GM12872 (cell line): ENCODE results near the gene CTBS.
A peak's percentile ranks its signal among the peaks of the same experiment; 100 is the strongest.

ENCODE experiments used
- TF ChIP-seq, protein P1 (sequence below): IDR thresholded peaks from 3 replicates; pipeline ENCODE4 v1.5.1; 2011; ENCODE audit warnings: low read depth, mild to moderate bottlenecking, low read length, moderate library complexity; ENCODE audit not compliant: insufficient read depth

Gene CTBS

DNA sequence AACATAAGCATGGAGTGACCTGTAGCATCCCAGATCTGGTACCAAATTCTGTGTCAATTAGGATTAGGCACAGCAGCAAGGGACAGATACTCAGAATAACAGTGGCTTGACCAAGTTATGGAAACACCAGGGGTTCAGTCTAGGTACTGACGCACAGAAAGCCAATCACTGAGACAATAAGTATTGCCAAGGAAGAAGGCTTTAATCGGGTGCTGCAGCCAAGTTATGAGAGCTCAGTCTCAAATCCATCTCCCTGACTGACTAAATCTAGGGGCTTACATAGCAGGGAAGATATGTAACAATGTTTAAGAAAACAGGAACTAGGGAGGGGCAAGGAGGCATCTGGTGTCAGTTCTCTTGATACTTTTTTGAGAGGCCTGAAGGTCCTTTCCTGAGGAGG is 39.6 kb upstream of the CTBS start:
- TF ChIP-seq, protein P1, sequence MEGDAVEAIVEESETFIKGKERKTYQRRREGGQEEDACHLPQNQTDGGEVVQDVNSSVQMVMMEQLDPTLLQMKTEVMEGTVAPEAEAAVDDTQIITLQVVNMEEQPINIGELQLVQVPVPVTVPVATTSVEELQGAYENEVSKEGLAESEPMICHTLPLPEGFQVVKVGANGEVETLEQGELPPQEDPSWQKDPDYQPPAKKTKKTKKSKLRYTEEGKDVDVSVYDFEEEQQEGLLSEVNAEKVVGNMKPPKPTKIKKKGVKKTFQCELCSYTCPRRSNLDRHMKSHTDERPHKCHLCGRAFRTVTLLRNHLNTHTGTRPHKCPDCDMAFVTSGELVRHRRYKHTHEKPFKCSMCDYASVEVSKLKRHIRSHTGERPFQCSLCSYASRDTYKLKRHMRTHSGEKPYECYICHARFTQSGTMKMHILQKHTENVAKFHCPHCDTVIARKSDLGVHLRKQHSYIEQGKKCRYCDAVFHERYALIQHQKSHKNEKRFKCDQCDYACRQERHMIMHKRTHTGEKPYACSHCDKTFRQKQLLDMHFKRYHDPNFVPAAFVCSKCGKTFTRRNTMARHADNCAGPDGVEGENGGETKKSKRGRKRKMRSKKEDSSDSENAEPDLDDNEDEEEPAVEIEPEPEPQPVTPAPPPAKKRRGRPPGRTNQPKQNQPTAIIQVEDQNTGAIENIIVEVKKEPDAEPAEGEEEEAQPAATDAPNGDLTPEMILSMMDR = no peak

DNA sequence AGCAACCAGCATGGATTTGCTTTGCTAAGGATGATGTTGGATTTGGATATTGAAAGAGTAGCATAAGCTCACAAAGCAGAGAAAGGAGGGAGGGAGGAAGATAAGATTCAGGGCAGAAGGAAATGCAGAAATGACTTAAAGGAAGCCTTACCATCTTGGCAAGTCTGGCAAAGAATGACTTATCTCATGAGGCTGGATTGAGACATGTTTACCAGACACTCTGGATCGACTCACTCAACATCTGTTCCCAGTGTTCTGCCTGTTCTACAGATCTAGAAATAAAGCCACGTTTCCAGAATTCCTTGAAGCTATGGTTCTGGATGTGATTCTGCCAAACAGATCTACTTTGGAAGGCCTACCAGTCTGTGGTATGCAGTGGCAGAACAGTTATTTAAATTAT is 38.8 kb upstream of the CTBS start:
- TF ChIP-seq, protein P1 = no peak

DNA sequence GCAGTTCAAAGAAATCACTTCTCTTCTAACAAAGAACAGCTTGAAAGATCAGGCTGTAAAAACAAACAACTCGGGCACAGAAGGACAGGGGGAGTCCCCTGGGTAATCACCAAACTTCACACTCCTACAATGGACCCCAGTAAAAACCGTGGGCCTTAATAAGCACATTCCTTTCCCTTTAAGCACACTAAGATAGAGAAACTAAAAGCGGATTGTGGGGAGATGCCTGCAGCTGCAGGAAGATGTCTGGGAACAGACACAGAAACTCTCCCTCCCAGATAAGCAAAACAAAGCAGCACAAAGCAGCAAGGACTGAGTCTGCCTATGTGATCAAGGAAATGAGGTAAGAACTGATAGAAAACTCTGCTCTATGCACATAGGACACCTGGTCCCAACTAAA is 37.6 kb upstream of the CTBS start:
- TF ChIP-seq, protein P1 = no peak

DNA sequence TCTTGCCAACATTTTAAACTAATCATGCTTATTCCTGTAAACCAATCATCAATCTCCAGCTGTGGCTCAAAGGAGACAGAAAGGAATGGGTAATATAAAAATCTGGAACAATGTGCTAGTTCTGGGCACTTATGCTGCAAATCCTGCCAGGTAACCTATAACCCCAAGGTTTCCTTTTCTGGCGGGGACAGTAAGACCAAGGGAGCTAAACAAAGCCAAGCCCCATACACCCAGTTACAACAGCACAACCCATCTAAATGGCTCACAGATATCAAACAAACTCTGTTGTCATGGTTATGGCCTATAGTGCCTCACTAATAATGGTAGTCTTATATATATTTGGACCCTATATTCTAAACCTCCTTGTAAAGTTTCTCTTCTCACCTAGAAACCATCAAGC is 36.9 kb upstream of the CTBS start:
- TF ChIP-seq, protein P1 = no peak

DNA sequence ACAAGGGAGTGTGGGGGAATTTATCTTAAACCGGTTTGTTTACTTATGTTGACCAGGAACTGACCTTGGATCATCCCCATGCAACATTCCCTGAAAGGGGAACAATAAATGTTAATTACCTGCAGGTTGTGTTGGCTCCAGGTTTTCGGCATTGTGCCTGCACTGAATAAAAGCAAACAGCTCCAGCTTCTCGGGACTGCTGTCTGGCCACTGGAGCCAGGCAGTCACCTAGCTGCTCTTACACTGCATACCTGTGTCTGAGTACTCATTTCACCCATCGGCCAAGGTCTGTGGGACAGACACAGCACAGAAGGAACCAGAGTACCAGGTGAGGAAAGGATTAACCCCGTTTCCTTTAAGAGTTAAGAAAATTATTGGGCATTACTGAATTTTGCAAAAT is 32.7 kb upstream of the CTBS start:
- TF ChIP-seq, protein P1 = no peak

DNA sequence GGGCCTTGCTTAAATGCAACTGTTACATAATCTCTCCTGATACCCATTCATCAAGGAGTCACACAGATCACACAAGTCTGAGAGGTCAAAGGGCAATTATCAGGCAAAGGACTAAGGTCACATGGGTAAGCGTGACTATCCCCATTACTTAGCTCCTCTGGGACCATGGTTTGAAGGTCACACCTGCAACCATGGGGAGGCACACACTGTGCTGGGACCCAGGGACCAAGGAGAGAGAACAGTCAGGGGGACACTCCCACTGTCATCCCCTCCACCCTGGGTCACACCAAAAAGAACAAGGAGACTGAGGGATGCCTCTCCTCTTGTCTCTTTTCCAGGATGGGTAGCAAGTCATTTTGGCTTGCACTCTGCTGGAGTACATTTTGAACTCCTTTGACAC is 30.9 kb upstream of the CTBS start:
- TF ChIP-seq, protein P1 = no peak

DNA sequence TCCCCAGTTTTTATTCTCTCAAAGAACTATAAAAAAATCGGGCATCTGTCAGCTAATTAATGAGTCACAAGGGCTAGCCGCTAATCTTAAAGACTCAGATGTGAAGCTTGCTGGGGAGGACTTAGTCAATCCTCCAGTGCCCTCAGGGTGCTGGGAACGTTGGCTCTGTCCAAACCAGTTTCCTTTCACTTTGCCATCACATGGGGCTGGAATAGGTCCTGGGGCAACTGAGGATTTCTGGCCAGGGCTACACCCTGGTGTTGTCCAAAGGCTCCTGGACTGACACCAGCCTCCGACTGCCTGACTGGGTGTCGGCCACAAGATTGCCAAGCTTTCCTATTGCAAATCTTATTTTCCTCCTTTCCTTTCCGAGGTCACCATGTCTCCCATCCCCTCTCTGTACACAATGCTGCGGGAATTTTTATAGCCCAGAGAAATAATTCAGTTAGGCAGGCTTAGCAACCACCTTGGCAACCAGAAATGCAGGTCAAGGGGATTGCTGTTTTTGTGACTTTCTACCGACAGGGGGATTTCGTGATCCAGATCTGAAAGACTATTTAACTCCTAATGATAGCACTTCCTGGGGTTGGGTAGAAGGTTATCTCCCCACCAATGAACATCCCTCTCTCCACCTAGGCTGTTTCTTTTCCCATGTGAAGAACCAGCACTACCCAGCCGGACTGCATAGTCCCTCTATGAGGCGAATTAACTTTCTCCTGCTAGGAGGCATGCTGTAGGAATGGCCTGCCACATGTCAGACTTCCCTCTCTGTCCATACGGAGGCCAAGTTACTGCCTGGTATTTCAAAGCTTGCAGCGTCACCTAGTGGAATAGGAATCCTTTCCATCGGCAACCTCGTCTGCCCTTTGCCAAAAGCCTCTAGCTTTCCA is 29.9 kb upstream of the CTBS start:
- TF ChIP-seq, protein P1 = 0 out of 3 replicates have a peak, but pooled peaks have one; percentile 11
